ENCODE data around the gene RARRES1. TPM values are rescaled to one million over a fixed set of nuclear protein-coding genes. Genes with fewer than 3 reads are reported as not detected.
A peak's percentile ranks its signal among the peaks of the same experiment; 100 is the strongest.

Gene RARRES1
- total RNA-seq, 1 experiment from 2014 or later, result 0.73 TPM

GRCh38 chr3:158668506-158668905 is 63.8 kb downstream of the RARRES1 start:
- H3K9ac ChIP-seq (ENCODE audit: low read length), result peak overlapping the region; percentile 99
- TF ChIP-seq CTCF (conservative IDR thresholded peaks at IDR 0.05; ENCODE audit: low read depth, low read length) (no peak), EZH2 (IDR thresholded peaks at IDR 0.05; ENCODE audit: low read length, unreplicated experiment) (no peak), EZH2phosphoT487 (IDR thresholded peaks at IDR 0.05; ENCODE audit: borderline replicate concordance, low read length) (no peak)
- H3K4me1 ChIP-seq (ENCODE audit: insufficient read depth, low read length), result peaks cover 11% of the 10 kb centered on the region
- DNase-seq, result peak; percentile 14
- H3K27ac ChIP-seq (ENCODE audit: low read length), result peak overlapping the region; percentile 94
- H3K79me2 ChIP-seq (ENCODE audit: low read length), result peaks cover 55% of the 10 kb centered on the region
- no peaks in the 10 kb centered on the region for H3K9me3 ChIP-seq (ENCODE audit: low read length)
- H3K4me2 ChIP-seq (ENCODE audit: low read length), result peak overlapping the region; percentile 82
- H2AFZ ChIP-seq (ENCODE audit: low read length), result no peak overlapping the region
- peaks cover 69% of the 10 kb centered on the region for H3K36me3 ChIP-seq (ENCODE audit: low read depth, low read length)
- H3K27me3 ChIP-seq (ENCODE audit: low read length), result no peaks in the 10 kb centered on the region
- peak overlapping the region; percentile 75 for H3K4me3 ChIP-seq (ENCODE audit: low read length)
- BruUV-seq (replicated peaks), result no TSS peak
- no peaks in the 10 kb centered on the region for H3F3A ChIP-seq (ENCODE audit: low read length, unreplicated experiment)
- H3K9me2 ChIP-seq (replicated peaks; ENCODE audit: low read length), result no peaks in the 10 kb centered on the region
- no peaks in the 10 kb centered on the region for H4K20me1 ChIP-seq (ENCODE audit: low read length)
- ATAC-seq, result no peak
- ChIA-PET CTCF (interaction anchor here (1.1 kb wide), 1 partner anchor 9 kb away, joined by 4 read pairs; no protein-coding TSS in a partner anchor), POLR2A (ENCODE audit: unreplicated experiment) (no interaction called here)
- intact Hi-C loops (cut with micrococcal nuclease), result no loop called here

- no peak for DNase-seq
- no peak overlapping the region for H3K27ac ChIP-seq (ENCODE audit: low read length)
- H3K27me3 ChIP-seq (ENCODE audit: low read length), result no peaks in the 10 kb centered on the region
- no peak for TF ChIP-seq CTCF (conservative IDR thresholded peaks at IDR 0.05; ENCODE audit: low read depth, low read length)
- no peak for TF ChIP-seq EZH2 (IDR thresholded peaks at IDR 0.05; ENCODE audit: low read length, unreplicated experiment)
- TF ChIP-seq EZH2phosphoT487 (IDR thresholded peaks at IDR 0.05; ENCODE audit: borderline replicate concordance, low read length), result no peak
- H3K9me3 ChIP-seq (ENCODE audit: low read length), result no peaks in the 10 kb centered on the region
- ChIA-PET POLR2A (ENCODE audit: unreplicated experiment) (no interaction called here), CTCF (no interaction called here)
- ATAC-seq, result no peak
- no peak overlapping the region for H2AFZ ChIP-seq (ENCODE audit: low read length)
- H3K9ac ChIP-seq (ENCODE audit: low read length), result no peak overlapping the region
- no peak overlapping the region for H3K4me2 ChIP-seq (ENCODE audit: low read length)
- no peaks in the 10 kb centered on the region for H3F3A ChIP-seq (ENCODE audit: low read length, unreplicated experiment)
- H3K4me3 ChIP-seq (ENCODE audit: low read length), result no peak overlapping the region
- no peaks in the 10 kb centered on the region for H4K20me1 ChIP-seq (ENCODE audit: low read length)
- H3K36me3 ChIP-seq (ENCODE audit: low read depth, low read length), result peaks cover 79% of the 10 kb centered on the region
- H3K9me2 ChIP-seq (replicated peaks; ENCODE audit: low read length), result no peaks in the 10 kb centered on the region
- H3K4me1 ChIP-seq (ENCODE audit: insufficient read depth, low read length), result 0 out of 2 replicates have a peak, but pooled peaks cover 5% of the 10 kb centered on the region
- peaks cover 44% of the 10 kb centered on the region for H3K79me2 ChIP-seq (ENCODE audit: low read length)
- intact Hi-C loops (cut with micrococcal nuclease), result no loop called here
- no TSS peak for BruUV-seq (replicated peaks)
Measured at GRCh38 chr3:158666416-158666815, 65.8 kb downstream of the RARRES1 start.

GRCh38 chr3:158663832-158664231 is 68.4 kb downstream of the RARRES1 start:
- peaks cover 73% of the 10 kb centered on the region for H3K36me3 ChIP-seq (ENCODE audit: low read depth, low read length)
- POLR2A ChIA-PET (ENCODE audit: unreplicated experiment), result no interaction called here

More at GRCh38 chr3:158663832-158664231, 68.4 kb downstream of the RARRES1 start:
- no peak for ATAC-seq
- Histone ChIP-seq H3K4me3 (ENCODE audit: low read length) (no peak overlapping the region), H3K4me1 (ENCODE audit: insufficient read depth, low read length) (0 out of 2 replicates have a peak, but pooled peaks cover 7% of the 10 kb centered on the region), H3K27me3 (ENCODE audit: low read length) (no peaks in the 10 kb centered on the region), H3K79me2 (ENCODE audit: low read length) (peaks cover 18% of the 10 kb centered on the region), H4K20me1 (ENCODE audit: low read length) (no peaks in the 10 kb centered on the region), H3K27ac (ENCODE audit: low read length) (peak overlapping the region; percentile 14; the same call in 1 of the 2 replicates), H2AFZ (ENCODE audit: low read length) (no peak overlapping the region), H3K9ac (ENCODE audit: low read length) (no peak overlapping the region), H3K4me2 (ENCODE audit: low read length) (no peak overlapping the region), H3K9me2 (replicated peaks; ENCODE audit: low read length) (no peaks in the 10 kb centered on the region), H3F3A (ENCODE audit: low read length, unreplicated experiment) (peaks cover 6% of the 10 kb centered on the region), H3K9me3 (ENCODE audit: low read length) (no peaks in the 10 kb centered on the region)
- DNase-seq, result no peak
- TF ChIP-seq EZH2phosphoT487 (IDR thresholded peaks at IDR 0.05; ENCODE audit: borderline replicate concordance, low read length), result no peak
- no peak for TF ChIP-seq CTCF (conservative IDR thresholded peaks at IDR 0.05; ENCODE audit: low read depth, low read length)
- TF ChIP-seq EZH2 (IDR thresholded peaks at IDR 0.05; ENCODE audit: low read length, unreplicated experiment), result no peak
- BruUV-seq (replicated peaks), result no TSS peak
- intact Hi-C loops (cut with micrococcal nuclease), result no loop called here
- CTCF ChIA-PET, result no interaction called here

All from PC-3 (cell line).